ENCODE data around the gene ANGPTL7.

- no peak for TF ChIP-seq FOSL1 (IDR thresholded peaks at IDR 0.05; ENCODE audit: insufficient read depth, low read depth, low read length)
- no peak for TF ChIP-seq ATF2 (IDR thresholded peaks at IDR 0.05; ENCODE audit: low read length)
- no peak for TF ChIP-seq POLR2A (IDR thresholded peaks at IDR 0.05; ENCODE audit: control extremely low read depth in 1 of 2, low read depth in 2 of 2, low read length in 2 of 2)
- no peak for TF ChIP-seq CTCF (IDR thresholded peaks at IDR 0.05; ENCODE audit: control extremely low read depth in 1 of 3, insufficient read depth in 1 of 3, low read depth in 1 of 3, low read length in 3 of 3)
Measured at GRCh38 chr1:11211925-11212587, 22.9 kb downstream of the ANGPTL7 start.

All from H1 (cell line).